Posterior vena cava (tissue), 2 donors: ENCODE measurements around the gene RCOR3. TPM values are rescaled to one million over a fixed set of nuclear protein-coding genes. Genes with fewer than 3 reads are reported as not detected.
"Not testable (repeated sequence)": the region's sequence is repeated elsewhere in the genome, so short reads cannot be mapped to it uniquely, and the experiment has no call there.

ENCODE experiments used
- DNase-seq: peaks from one replicate; pipeline ENCODE4 v3.0.0-alpha.2; 2020; ENCODE audit warnings: low spot score
- intact Hi-C, 2 donors: fragments of 100-400 bp; cut with DNase I; formaldehyde crosslinking; loops; one replicate each; pipeline versions ENCODE4 v1.14.1 to v1.14.2; 2022 to 2023
- total RNA-seq, 2 donors: library from RNA; stranded (reverse); fragmentation: NEBNext Ultra II Directional; extraction: Animal tissue kit (Norgen Biotek cat#: 25700); gene quantifications; one replicate each; pipeline ENCODE4 v1.2.1, GENCODE V29; 2021
- donor health status: DM: yes; HTN: yes; CAD: no.
- donor health status: DM: yes; HTN: yes; CAD: no.

The RCOR3 gene
- total RNA-seq, 2 donors from 2014 or later, result 39.1 to 39.5 TPM

- intact Hi-C loops, result loop anchor here in 1 of 2 donors (10.0 kb wide), 1 partner anchor 155 kb away; no protein-coding TSS in a partner anchor
- DNase-seq, result no peak
Observed at GRCh38 chr1:211319892-211320291, 60.7 kb downstream of the RCOR3 start.

- intact Hi-C loops, result loop anchor here in 1 of 2 donors (10.0 kb wide), 1 partner anchor 154 kb away; no protein-coding TSS in a partner anchor
- DNase-seq, result no peak
Observed at GRCh38 chr1:211320980-211321379, 61.8 kb downstream of the RCOR3 start.

GRCh38 chr1:211321646-211322045 is 62.5 kb downstream of the RCOR3 start:
- intact Hi-C loops, result loop anchor here in 1 of 2 donors (10.0 kb wide), 1 partner anchor 153 kb away; no protein-coding TSS in a partner anchor
- DNase-seq, result not testable (repeated sequence)

- intact Hi-C loops, result loop anchor here in 1 of 2 donors (10.0 kb wide), 1 partner anchor 151 kb away; no protein-coding TSS in a partner anchor
- DNase-seq, result peak; percentile 80
Observed at GRCh38 chr1:211323156-211324063, 64.2 kb downstream of the RCOR3 start.

GRCh38 chr1:211324992-211325775 is 66.0 kb downstream of the RCOR3 start:
- intact Hi-C loops, result loop anchor here in 1 of 2 donors (10.0 kb wide), 1 partner anchor 150 kb away; no protein-coding TSS in a partner anchor
- DNase-seq, result no peak

- no peak for DNase-seq
- intact Hi-C loops, result loop anchor here in 1 of 2 donors (10.0 kb wide), 1 partner anchor 149 kb away; no protein-coding TSS in a partner anchor
Observed at GRCh38 chr1:211326140-211326527, 67.0 kb downstream of the RCOR3 start.

GRCh38 chr1:211326528-211327345 is 67.6 kb downstream of the RCOR3 start, which contains the start of gene TRAF5:
TRAF5 (plus strand) TSS chr1:211326833; CDS start chr1:211353240, 26,407 bp downstream.
- intact Hi-C loops, result loop anchor here in 1 of 2 donors (10.0 kb wide), 1 partner anchor 148 kb away; no protein-coding TSS in a partner anchor
- DNase-seq, result peak; percentile 87

- intact Hi-C loops, result loop anchor here in 1 of 2 donors (10.0 kb wide), 1 partner anchor 147 kb away; no protein-coding TSS in a partner anchor
- DNase-seq, result no peak
Observed at GRCh38 chr1:211327346-211327921, 68.3 kb downstream of the RCOR3 start.

- intact Hi-C loops, result loop anchor here in 1 of 2 donors (10.0 kb wide), 1 partner anchor 147 kb away; no protein-coding TSS in a partner anchor
Observed at GRCh38 chr1:211328084-211328694, 69.0 kb downstream of the RCOR3 start.

GRCh38 chr1:211328866-211329475 is 69.8 kb downstream of the RCOR3 start:
- intact Hi-C loops, result loop anchor here in 1 of 2 donors (10.0 kb wide), 1 partner anchor 146 kb away; no protein-coding TSS in a partner anchor
- no peak for DNase-seq

More at GRCh38 chr1:211328084-211328694, 69.0 kb downstream of the RCOR3 start:
- DNase-seq, result no peak

- intact Hi-C loops, result loop anchor here (10.0 kb wide), 1 partner anchor 145 kb away; no protein-coding TSS in a partner anchor
- DNase-seq, result no peak
Observed at GRCh38 chr1:211329764-211330201, 70.6 kb downstream of the RCOR3 start.

- no peak for DNase-seq
- intact Hi-C loops, result loop anchor here in 1 of 2 donors (10.0 kb wide), 1 partner anchor 144 kb away; no protein-coding TSS in a partner anchor
Observed at GRCh38 chr1:211330282-211330936, 71.2 kb downstream of the RCOR3 start.

- no peak for DNase-seq
- intact Hi-C loops, result loop anchor here in 1 of 2 donors (10.0 kb wide), 1 partner anchor 144 kb away; no protein-coding TSS in a partner anchor
Observed at GRCh38 chr1:211331011-211331709, 72.0 kb downstream of the RCOR3 start.

- intact Hi-C loops, result loop anchor here in 1 of 2 donors (10.0 kb wide), 1 partner anchor 143 kb away; no protein-coding TSS in a partner anchor
Observed at GRCh38 chr1:211332036-211332616, 73.0 kb downstream of the RCOR3 start.

GRCh38 chr1:211332830-211333229 is 73.7 kb downstream of the RCOR3 start:
- DNase-seq, result no peak
- intact Hi-C loops, result loop anchor here in 1 of 2 donors (10.0 kb wide), 1 partner anchor 142 kb away; no protein-coding TSS in a partner anchor

More at GRCh38 chr1:211332036-211332616, 73.0 kb downstream of the RCOR3 start:
- no peak for DNase-seq
